ENCODE measurements around the gene ZFHX3. TPM values are rescaled to one million over a fixed set of nuclear protein-coding genes. Genes with fewer than 3 reads are reported as not detected.
A peak's percentile ranks its signal among the peaks of the same experiment; 100 is the strongest.

ZFHX3 gene
- total and polyA plus RNA-seq, 2 of the 8 experiments (the other 6 are each of a cell fraction or from before 2014, with no cell fraction given), result 0.08 to 0.99 TPM

DNA sequence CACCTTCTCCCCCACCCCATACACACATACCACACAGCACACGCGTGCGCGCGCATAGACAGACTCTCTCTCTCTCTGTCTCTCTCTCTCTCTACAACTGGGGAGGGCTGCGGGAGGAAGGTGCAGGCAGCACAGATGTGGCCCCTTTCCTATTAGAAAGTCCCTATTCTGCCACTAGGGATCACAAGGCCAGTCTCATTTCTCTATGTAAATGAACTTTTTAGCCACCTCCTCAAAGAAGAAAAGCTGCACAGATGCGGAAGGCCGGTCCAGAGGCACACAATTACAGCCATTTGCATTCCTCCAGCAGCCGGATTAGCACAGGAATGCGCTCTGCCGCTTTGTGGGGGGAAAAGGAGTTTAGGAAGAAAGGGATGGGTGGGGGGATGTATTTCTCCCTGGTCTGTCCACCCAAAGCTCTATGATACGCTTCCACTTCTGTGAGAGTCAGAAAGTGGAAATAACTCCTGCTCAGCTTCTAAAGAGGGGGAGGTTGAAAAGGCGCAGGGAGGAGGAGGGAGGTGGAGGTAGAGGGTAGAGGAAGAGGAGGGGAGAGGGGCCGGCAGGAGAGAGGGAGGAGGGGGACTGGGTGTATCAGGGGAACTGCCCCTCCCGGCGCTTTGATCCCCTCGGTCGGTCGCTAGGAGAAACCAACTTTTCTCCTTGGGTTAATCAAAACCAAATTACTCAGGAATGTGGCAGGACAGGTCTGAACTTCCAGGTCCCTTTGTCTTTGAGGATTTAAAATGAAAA lies 11.7 kb downstream of the ZFHX3 start (continued):
- TF ChIP-seq CTBP2 (IDR thresholded peaks at IDR 0.05; ENCODE audit: borderline replicate concordance, insufficient read depth, insufficient read length, low read length) (peak; percentile 77), KDM1A (IDR thresholded peaks at IDR 0.05; ENCODE audit: borderline replicate concordance, low read length) (0 out of 2 replicates have a peak, but pooled peaks have one; percentile 56), ASH2L (IDR thresholded peaks at IDR 0.05; ENCODE audit: low read length) (peak; percentile 98), RNF2 (IDR thresholded peaks at IDR 0.05; ENCODE audit: borderline replicate concordance, low read depth, low read length, missing control alignments, poor library complexity, severe bottlenecking) (peak; percentile 4), RBBP5 (IDR thresholded peaks at IDR 0.05; ENCODE audit: borderline replicate concordance, low read depth, low read length) (peak; percentile 88; the same call in 1 of the 2 replicates), EGR1 (IDR thresholded peaks at IDR 0.05; ENCODE audit: borderline replicate concordance, low read depth, low read length) (peak; percentile 36; the same call in 1 of the 2 replicates)
- TF ChIP-seq, protein P1, sequence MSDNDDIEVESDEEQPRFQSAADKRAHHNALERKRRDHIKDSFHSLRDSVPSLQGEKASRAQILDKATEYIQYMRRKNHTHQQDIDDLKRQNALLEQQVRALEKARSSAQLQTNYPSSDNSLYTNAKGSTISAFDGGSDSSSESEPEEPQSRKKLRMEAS (IDR thresholded peaks at IDR 0.05), result no peak
- TF ChIP-seq, protein P2, sequence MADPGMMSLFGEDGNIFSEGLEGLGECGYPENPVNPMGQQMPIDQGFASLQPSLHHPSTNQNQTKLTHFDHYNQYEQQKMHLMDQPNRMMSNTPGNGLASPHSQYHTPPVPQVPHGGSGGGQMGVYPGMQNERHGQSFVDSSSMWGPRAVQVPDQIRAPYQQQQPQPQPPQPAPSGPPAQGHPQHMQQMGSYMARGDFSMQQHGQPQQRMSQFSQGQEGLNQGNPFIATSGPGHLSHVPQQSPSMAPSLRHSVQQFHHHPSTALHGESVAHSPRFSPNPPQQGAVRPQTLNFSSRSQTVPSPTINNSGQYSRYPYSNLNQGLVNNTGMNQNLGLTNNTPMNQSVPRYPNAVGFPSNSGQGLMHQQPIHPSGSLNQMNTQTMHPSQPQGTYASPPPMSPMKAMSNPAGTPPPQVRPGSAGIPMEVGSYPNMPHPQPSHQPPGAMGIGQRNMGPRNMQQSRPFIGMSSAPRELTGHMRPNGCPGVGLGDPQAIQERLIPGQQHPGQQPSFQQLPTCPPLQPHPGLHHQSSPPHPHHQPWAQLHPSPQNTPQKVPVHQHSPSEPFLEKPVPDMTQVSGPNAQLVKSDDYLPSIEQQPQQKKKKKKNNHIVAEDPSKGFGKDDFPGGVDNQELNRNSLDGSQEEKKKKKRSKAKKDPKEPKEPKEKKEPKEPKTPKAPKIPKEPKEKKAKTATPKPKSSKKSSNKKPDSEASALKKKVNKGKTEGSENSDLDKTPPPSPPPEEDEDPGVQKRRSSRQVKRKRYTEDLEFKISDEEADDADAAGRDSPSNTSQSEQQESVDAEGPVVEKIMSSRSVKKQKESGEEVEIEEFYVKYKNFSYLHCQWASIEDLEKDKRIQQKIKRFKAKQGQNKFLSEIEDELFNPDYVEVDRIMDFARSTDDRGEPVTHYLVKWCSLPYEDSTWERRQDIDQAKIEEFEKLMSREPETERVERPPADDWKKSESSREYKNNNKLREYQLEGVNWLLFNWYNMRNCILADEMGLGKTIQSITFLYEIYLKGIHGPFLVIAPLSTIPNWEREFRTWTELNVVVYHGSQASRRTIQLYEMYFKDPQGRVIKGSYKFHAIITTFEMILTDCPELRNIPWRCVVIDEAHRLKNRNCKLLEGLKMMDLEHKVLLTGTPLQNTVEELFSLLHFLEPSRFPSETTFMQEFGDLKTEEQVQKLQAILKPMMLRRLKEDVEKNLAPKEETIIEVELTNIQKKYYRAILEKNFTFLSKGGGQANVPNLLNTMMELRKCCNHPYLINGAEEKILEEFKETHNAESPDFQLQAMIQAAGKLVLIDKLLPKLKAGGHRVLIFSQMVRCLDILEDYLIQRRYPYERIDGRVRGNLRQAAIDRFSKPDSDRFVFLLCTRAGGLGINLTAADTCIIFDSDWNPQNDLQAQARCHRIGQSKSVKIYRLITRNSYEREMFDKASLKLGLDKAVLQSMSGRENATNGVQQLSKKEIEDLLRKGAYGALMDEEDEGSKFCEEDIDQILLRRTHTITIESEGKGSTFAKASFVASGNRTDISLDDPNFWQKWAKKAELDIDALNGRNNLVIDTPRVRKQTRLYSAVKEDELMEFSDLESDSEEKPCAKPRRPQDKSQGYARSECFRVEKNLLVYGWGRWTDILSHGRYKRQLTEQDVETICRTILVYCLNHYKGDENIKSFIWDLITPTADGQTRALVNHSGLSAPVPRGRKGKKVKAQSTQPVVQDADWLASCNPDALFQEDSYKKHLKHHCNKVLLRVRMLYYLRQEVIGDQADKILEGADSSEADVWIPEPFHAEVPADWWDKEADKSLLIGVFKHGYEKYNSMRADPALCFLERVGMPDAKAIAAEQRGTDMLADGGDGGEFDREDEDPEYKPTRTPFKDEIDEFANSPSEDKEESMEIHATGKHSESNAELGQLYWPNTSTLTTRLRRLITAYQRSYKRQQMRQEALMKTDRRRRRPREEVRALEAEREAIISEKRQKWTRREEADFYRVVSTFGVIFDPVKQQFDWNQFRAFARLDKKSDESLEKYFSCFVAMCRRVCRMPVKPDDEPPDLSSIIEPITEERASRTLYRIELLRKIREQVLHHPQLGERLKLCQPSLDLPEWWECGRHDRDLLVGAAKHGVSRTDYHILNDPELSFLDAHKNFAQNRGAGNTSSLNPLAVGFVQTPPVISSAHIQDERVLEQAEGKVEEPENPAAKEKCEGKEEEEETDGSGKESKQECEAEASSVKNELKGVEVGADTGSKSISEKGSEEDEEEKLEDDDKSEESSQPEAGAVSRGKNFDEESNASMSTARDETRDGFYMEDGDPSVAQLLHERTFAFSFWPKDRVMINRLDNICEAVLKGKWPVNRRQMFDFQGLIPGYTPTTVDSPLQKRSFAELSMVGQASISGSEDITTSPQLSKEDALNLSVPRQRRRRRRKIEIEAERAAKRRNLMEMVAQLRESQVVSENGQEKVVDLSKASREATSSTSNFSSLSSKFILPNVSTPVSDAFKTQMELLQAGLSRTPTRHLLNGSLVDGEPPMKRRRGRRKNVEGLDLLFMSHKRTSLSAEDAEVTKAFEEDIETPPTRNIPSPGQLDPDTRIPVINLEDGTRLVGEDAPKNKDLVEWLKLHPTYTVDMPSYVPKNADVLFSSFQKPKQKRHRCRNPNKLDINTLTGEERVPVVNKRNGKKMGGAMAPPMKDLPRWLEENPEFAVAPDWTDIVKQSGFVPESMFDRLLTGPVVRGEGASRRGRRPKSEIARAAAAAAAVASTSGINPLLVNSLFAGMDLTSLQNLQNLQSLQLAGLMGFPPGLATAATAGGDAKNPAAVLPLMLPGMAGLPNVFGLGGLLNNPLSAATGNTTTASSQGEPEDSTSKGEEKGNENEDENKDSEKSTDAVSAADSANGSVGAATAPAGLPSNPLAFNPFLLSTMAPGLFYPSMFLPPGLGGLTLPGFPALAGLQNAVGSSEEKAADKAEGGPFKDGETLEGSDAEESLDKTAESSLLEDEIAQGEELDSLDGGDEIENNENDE (IDR thresholded peaks at IDR 0.05; ENCODE audit: insufficient replicate concordance, low read length), result no peak
